Activated naive CD4-positive, alpha-beta T cell treated with Interleukin-2 at 50 U/mL for 16 hours (primary cell): ENCODE results near the gene GJB3.
"Not testable (repeated sequence)": the region's sequence is repeated elsewhere in the genome, so short reads cannot be mapped to it uniquely, and the experiment has no call there.

Source experiments
- DNase-seq: peaks from one replicate; pipeline ENCODE4 v3.0.0-alpha.2; 2020

GJB3 gene

DNA sequence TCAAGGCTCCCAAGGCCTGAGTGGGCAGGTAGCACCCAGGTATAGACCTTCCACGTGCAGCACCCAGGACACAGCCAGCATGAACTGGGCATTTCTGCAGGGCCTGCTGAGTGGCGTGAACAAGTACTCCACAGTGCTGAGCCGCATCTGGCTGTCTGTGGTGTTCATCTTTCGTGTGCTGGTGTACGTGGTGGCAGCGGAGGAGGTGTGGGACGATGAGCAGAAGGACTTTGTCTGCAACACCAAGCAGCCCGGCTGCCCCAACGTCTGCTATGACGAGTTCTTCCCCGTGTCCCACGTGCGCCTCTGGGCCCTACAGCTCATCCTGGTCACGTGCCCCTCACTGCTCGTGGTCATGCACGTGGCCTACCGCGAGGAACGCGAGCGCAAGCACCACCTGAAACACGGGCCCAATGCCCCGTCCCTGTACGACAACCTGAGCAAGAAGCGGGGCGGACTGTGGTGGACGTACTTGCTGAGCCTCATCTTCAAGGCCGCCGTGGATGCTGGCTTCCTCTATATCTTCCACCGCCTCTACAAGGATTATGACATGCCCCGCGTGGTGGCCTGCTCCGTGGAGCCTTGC, 19.7 kb upstream of the GJB3 start:
- no peak for DNase-seq

DNA sequence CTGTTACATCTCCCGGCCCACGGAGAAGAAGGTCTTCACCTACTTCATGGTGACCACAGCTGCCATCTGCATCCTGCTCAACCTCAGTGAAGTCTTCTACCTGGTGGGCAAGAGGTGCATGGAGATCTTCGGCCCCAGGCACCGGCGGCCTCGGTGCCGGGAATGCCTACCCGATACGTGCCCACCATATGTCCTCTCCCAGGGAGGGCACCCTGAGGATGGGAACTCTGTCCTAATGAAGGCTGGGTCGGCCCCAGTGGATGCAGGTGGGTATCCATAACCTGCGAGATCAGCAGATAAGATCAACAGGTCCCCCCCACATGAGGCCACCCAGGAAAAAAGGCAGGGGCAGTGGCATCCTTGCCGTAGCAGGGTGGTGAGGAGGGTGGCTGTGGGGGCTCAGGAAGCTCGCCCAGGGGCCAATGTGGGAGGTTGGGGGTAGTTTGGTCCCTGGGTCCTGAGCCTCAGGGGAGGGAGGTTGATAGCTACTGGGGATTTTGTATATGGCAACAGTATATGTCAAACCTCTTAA, 19.2 kb upstream of the GJB3 start:
- no peak for DNase-seq

DNA sequence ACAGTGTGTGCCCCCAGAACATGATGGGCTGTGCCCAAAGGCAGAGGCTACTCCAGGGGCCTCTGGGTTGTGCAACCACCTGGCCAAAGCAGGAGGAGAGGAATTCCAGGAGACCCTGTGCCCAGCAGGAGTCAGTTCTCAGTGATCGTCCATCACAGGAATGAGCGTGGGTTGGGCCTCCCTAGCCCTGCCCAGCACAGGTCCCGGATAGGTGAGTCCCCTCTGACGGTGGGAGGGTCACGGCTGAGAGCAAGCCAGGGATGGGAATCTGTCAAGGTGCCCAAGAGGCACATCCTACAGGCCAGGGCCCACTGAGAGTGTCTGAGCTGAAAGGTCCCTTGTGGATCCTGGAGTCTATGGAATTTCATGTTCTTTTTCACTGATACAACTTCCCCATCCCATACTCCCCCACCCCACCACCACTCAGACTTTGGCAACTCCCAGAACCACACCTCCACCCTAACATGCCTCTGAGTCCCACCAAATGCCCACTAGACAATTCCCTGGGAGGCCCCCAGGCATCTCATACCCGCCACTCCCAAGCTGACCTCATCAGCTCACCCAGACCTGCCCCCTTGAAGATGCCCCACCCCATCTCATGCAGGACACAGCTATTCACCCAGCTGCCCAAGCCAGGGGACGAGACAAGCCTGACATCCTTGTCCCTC, 18.4 kb upstream of the GJB3 start:
- DNase-seq: no peak

DNA sequence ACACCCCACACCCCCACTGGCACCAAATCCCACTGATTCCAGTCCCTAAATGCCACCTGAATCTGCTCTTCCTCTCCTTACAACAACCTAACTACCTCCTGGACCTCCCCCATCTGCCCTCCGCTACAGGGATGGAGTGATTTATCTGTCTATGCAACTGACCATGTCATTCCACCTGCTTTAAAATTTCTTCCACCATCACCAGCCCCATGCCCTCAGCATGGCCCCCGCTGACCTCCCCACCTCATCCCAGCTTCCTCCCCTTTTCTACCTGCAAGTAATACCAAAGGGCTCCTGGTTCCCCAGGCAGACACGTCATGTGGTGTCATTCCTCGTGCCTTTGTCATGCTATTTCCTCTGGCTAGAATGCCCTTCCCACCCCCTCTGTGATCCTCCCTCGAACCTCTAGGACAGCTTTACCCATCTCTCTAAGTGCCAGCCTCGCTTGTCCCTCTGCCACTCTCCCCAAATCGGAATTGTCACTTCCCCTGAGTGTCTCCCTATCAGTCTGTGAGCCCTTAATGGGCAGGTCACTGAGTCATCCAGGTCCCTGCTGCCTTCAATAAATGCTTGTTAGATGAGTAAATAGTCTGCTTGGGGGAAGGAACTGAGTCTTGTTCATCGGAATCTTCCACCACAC, 17.8 kb upstream of the GJB3 start:
- DNase-seq: no peak

DNA sequence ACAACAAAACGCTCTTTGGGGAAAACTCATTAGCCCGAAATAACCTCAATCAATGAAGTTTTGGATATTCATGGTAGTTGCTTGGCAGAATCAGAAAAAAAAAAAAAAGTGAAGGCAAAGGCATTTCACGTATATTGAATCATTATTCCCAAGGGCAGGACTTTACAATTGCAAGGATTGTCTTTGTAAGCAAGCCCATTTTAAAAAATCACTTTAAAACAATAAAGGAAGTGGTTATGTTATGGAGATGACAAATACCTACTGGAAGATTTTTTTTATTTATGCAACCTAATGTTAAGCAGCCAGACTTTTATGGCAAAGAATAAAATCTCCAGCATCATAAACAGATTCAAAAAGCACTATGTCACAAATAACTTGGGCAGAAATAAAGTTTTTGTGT, 12.2 kb upstream of the GJB3 start:
- DNase-seq: no peak

DNA sequence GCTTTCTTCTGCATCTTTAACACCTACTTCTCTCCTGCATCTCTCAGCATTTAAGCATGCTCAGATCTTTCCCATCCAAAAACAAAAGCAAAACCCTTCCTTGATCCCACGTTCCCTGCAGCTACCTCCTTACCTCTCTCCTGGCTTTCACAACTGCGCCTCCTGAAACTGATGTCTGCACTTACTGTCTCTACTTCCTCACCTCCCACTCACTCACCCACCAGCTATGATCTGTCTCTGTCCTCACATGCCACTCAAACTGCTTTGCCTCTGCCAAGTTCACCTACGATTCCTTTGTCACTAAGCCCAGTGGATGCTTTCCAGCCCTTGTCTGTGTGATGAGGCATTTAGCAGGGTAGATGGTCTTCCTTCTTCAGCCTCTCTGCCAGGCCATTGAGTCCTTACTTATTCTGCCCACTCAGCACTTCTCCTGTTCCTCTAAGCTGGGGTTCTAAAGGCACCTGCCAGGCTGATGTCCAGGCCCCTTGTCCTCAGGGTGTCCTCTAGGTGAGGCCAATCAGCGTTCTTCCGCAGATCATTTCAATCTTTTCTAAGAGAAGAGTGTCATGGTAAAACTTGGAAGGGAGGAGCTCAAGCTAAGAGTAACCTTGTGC, 10.0 kb upstream of the GJB3 start:
- no peak for DNase-seq

DNA sequence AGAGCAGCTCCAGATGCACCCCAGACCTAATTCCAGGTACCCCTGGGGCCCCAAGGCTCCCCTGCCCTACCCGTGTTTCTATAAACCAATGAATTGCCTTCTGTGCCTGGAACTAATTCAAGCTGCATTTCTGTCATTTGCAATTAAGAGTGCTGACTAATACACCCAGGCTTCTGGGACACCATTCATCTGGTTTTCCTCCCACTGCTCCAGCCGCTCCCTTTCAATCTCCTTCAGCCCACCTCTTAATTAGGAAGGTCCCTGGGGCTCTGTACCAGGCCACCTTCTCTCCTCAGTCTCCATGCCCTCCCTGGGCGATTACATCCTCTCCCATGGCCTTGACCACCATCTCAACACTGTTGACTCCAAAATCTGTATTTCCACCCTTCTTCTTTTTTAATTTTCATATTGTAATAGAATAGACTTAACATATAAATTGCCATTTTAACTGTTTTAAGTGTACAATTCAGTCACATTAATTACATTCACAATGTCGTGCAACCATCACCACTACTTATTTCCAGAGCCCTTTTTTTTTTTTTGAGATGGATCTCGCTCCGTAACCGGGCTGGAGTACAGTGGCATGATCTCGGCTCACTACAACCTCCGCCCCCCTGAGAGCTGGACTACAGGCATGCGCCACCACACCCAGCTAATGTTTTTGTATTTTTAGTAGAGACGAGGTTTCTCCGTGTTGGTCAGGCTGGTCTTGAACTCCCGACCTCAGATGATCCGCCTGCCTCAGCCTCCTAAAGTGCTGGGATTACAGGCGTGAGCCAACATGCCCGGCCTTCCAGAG, 9.2 kb upstream of the GJB3 start:
- no peak for DNase-seq

DNA sequence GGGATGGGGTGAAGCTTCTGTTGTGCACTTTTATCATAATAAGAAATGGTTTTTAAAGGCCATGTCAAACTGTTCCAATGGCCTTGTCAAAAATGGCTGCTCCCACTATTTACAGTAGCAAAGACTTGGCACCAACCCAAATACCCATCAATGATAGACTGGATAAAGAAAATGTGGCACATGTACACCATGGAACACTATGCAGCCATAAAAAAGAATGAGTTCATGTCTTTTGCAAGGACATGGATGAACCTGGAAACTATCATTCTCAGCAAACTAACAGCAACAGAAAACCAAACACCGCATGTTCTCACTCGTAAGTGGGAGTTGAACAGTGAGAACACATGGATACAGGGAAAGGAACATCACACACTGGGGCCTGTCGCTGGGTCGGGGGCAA, 7.9 kb upstream of the GJB3 start:
- DNase-seq: not testable (repeated sequence)

DNA sequence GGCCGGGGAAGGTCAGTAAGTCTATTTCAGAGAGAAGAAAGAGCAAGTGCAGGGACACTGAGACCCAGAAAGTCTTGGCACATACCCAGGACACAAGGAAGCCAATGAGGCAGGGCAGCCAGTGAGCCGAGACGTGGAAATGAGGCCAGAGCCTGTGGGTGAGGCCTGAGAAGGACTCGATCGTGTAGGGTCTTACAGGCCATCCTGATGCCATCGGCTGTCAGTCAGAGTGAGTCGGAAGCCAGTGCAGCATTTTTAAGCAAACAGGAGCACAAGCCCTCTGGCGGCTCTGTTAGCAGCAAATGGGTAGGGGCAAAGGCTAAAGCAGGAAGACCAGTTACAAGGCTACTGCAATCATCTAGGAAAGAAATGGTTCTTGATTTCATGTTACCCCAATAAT, 6.1 kb upstream of the GJB3 start:
- DNase-seq: no peak

DNA sequence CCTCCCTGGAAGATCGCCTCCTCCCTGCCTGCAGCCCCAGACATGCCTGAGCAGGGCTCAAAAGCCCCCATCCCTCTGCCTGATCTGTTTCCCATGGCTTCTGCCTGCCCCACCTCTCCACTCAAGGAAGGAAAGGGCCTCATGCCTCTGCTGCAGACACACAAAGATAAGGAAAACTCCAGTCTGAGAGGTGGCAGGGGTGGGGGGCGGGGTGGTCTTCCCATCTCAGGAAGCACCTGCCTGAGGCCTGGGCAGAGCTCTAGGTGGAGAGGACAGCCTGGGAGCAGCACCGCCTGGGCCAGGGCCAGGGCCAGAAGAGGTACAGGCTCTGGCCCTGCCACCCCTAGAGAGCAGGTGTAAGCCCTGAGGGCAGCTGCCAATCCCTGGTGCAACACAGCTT, 4.1 kb upstream of the GJB3 start:
- no peak for DNase-seq

DNA sequence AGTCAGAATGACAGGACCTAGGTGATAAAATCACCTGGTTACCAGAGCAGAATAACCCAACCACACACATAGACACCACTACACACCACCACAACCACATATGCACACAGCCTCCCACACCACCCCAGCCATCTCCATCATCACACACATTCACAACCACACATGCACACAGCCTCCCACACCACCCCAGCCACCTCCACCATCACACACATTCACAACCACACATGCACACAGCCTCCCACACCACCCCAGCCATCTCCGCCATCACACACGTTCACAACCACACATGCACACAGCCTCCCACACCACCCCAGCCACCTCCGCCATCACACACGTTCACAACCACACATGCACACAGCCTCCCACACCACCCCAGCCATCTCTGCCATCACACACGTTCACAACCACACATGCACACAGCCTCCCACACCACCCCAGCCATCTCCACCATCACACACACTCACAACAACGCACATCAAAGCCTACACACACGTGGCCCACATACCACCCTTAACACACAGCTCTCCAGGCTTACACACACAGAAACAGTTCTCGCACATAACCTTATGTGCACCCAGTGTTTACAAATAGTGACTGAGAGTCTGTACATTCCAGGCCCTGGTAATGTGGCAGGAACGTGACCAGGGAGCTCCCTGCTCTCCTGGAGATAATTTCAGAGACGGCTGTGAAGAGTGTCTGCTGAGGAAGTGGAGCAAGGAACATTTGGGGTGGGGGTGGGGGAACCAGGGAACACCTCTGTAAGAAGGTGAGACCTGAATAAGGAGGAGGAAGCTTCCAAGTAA, 3.3 kb upstream of the GJB3 start:
- DNase-seq: no peak

DNA sequence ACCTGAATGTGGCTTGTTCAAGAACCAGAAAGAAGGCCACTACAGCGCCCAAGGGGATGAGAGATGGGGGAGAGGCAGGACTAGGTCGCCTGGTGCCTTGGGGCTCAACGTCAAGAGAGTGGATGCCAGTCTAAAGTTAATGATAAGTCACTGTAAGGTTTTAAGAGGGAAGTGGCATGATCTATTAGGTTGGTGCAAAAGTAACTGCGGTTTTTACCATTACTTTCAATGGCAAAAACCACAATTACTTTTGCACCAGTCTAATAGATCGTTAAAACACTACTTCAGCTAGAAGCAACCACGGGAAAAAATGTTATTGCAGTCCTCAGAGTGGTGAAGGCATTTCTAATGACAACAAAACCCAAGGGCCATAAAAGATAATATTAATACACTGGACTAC, 2.6 kb upstream of the GJB3 start:
- DNase-seq: no peak

DNA sequence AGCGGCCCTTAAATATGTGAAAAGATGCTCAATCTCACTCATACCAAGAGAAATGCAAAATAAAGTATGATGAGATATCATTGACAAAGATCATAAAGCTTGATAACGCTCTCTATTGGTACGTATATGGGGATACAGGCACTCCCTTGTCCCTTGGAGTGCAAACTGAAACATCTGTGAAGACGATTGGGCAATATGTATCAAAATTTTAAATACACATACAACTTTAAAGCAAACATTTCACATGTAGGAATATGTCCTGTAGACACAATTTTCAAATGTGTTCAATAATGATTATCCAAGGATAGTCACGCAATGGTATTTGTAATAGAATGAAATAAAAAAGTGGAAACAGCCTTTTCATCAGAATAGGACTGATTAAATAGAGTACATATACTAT, 2.0 kb upstream of the GJB3 start:
- DNase-seq: no peak

DNA sequence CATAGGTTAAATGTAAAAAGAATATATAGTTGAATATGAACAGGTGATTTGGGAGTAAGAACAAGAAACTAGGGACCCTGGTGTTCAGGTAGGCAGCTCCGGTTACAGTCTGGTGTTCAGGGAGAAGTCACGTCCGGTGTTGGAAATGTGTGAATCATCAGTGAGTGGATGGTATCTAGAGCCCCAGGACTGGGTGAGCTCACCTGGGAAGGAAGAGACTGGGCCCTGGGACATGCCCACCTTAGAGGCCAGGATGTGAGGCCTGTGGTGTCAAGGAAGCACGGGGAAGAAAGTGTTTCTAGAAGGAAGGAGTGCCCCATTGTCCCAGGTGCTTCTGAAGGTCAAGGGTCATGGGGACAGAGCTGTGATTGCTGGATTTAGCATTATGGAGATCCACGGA, 1.5 kb upstream of the GJB3 start:
- DNase-seq: no peak

DNA sequence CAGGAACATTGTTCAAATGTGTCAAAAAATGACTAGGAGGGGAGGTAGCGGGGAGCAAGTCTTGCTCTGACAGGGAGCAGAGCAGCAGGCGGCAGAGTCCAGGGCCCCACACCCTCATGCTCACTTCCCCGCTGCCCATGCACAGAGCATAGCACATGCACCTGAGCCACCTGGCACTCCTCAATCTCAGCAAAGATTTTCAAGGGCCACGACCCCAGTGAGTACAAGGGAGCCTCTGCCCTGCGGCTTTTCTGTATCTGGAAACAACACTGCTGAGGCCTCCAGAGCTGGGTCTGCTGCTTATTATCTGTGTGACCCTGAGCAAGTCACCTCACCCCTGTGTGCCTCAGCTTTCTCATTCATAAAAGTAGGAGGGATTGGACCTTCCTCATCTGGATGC, 1.1 kb upstream of the GJB3 start:
- DNase-seq: no peak

DNA sequence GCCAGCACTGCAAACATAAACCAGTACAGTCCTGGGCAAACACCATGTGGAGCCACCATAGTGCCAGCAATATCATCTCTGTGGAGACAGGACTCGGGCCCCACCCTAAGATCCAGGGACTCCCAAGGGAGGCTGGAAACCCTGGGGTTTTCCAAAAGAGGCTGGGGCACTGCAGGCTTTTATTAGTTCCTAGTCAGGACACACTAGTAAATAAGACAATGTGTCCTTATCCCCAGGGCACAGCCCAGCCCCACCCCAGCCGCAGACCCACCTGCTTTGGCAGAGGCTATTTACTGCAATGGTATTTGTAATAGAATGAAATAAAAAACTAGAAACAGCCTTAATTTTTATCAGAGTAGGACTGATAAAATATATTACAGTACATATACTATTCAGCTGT, 486 bp upstream of the GJB3 start:
- DNase-seq: no peak

DNA sequence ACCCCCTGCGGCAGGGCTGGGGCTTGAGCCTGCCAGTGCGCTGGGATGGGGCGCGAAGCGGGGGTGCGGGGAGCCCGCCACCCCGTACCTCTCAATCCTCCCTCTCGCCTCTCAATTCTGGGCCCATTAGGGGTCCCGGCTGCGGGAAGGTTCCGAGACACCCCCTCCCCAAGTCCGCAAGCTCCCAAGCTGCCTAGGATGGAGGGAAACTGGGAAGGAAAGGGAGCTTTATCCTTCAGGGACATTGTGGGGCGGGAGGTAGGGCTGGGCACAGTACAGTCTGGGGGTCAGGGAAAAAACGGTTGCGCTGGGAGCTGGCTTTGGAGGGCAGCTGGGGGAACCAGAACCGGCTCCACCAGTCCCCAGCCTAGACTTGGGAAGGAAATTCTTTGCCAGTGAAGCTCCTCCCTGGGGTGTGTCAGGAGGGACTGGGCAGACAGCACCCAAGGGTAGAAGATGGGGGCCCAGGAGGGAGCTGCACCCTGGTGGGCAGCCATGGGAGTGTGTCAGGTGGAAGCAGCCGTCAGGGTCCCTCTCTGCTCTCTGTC, 904 bp downstream of the GJB3 start:
- no peak for DNase-seq

DNA sequence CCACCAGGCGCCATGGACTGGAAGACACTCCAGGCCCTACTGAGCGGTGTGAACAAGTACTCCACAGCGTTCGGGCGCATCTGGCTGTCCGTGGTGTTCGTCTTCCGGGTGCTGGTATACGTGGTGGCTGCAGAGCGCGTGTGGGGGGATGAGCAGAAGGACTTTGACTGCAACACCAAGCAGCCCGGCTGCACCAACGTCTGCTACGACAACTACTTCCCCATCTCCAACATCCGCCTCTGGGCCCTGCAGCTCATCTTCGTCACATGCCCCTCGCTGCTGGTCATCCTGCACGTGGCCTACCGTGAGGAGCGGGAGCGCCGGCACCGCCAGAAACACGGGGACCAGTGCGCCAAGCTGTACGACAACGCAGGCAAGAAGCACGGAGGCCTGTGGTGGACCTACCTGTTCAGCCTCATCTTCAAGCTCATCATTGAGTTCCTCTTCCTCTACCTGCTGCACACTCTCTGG, 3.8 kb downstream of the GJB3 start:
- DNase-seq: no peak

DNA sequence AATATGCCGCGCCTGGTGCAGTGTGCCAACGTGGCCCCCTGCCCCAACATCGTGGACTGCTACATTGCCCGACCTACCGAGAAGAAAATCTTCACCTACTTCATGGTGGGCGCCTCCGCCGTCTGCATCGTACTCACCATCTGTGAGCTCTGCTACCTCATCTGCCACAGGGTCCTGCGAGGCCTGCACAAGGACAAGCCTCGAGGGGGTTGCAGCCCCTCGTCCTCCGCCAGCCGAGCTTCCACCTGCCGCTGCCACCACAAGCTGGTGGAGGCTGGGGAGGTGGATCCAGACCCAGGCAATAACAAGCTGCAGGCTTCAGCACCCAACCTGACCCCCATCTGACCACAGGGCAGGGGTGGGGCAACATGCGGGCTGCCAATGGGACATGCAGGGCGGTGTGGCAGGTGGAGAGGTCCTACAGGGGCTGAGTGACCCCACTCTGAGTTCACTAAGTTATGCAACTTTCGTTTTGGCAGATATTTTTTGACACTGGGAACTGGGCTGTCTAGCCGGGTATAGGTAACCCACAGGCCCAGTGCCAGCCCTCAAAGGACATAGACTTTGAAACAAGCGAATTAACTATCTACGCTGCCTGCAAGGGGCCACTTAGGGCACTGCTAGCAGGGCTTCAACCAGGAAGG, 4.3 kb downstream of the GJB3 start:
- DNase-seq: no peak

DNA sequence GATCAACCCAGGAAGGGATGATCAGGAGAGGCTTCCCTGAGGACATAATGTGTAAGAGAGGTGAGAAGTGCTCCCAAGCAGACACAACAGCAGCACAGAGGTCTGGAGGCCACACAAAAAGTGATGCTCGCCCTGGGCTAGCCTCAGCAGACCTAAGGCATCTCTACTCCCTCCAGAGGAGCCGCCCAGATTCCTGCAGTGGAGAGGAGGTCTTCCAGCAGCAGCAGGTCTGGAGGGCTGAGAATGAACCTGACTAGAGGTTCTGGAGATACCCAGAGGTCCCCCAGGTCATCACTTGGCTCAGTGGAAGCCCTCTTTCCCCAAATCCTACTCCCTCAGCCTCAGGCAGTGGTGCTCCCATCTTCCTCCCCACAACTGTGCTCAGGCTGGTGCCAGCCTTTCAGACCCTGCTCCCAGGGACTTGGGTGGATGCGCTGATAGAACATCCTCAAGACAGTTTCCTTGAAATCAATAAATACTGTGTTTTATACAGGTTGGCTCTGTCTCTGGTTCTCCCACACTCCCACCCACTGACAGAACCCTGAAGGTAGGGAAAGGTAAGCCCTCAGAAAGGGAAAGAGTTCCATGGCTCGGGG, 5.0 kb downstream of the GJB3 start:
- DNase-seq: no peak
